GM19455 (cell line): ENCODE measurements around the gene PTPRA.
"Not testable (repeated sequence)": the region's sequence is repeated elsewhere in the genome, so short reads cannot be mapped to it uniquely, and the experiment has no call there.

Source experiments
- ATAC-seq: cut with Tn5 transposase; IDR thresholded peaks from one replicate; pipeline ENCODE4 v1.9.1; 2021; ENCODE audit not compliant: unreplicated experiment

The PTPRA gene, protein sequence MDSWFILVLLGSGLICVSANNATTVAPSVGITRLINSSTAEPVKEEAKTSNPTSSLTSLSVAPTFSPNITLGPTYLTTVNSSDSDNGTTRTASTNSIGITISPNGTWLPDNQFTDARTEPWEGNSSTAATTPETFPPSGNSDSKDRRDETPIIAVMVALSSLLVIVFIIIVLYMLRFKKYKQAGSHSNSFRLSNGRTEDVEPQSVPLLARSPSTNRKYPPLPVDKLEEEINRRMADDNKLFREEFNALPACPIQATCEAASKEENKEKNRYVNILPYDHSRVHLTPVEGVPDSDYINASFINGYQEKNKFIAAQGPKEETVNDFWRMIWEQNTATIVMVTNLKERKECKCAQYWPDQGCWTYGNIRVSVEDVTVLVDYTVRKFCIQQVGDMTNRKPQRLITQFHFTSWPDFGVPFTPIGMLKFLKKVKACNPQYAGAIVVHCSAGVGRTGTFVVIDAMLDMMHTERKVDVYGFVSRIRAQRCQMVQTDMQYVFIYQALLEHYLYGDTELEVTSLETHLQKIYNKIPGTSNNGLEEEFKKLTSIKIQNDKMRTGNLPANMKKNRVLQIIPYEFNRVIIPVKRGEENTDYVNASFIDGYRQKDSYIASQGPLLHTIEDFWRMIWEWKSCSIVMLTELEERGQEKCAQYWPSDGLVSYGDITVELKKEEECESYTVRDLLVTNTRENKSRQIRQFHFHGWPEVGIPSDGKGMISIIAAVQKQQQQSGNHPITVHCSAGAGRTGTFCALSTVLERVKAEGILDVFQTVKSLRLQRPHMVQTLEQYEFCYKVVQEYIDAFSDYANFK

DNA sequence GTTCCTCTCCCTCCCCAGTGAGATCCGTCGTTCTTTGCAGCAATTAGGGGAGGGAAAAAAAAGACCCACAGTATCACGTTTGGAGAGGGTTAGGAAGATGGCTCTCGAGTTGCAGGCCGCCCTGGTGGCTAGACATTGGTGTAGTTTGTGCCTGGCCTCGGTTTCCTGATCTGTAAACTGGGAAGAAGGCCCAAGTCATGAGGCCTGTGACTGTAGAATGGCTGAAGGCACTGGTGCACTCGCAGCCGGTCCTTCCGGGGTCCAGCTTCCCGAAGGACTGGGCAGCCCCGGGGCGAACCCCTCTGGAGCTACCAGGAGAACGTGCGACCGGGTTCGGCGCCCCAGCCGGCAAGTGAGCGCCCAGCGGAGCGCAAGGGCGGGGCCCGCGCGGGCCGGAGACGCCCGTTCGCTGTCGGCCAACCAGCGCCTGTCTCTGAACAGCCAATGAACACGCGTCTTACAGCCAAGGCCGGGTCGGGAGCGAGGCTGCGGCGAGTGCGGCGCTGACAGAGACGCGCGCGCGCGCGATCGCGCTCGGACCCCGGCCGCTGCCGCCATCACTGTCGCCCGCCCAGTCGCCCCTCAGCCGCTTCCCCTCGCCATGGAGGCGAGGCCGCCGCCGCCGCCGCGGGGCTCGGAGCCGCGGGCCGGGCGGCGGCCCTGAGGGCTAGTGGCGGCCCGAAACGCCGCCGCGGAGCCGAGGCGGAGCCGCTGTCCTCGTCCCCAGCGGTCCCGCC, at the start of gene PTPRA:
Gene PTPRA, plus strand, starts transcription at position 472 of the 737 bp plus-strand sequence. CDS start 90,797 bp downstream, outside the sequence.
- peak; percentile 91 for ATAC-seq

DNA sequence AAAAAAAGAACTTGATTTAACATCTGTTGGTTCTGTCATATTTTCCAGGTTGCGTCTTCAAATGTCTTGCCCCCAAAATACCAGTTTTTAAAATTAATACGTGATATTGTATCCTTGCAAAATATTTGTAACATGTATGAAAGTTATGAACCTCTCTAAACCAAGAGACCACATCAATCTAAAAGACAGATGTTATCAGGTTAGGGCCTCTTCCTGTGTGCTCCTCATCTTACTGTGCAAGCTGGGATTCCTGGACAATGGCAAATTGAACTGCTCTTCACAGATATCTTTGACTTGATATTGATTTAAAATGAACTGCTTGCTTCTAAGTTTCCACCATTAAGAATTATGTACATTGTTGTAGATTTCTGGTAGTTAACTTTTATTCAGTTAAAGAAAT, 47.5 kb upstream of the PTPRA start:
- ATAC-seq: no peak

- no peak for ATAC-seq
Measured at GRCh38 chr20:2826655-2827054, 46.6 kb upstream of the PTPRA start.

GRCh38 chr20:2829376-2829775, 43.9 kb upstream of the PTPRA start:
- ATAC-seq: no peak

DNA sequence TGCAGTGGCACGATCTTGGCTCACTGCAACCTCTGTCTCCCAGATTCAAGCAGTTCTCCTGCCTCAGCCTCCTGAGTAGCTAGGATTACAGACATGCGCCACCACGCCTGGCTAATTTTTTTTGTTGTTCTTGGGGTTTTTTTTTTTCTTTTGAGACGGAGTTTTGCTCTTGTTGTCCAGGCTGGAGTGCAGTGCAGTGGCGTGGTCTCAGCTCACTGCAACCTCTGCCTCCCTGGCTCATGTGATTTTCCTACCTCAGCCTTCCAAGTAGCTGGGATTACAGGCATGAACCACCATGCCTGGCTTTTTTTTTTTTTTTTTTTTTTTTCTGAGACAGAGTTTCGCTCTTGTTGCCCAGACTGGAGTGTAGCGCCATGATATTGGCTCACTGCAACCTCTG, 42.1 kb upstream of the PTPRA start:
- ATAC-seq: not testable (repeated sequence)

DNA sequence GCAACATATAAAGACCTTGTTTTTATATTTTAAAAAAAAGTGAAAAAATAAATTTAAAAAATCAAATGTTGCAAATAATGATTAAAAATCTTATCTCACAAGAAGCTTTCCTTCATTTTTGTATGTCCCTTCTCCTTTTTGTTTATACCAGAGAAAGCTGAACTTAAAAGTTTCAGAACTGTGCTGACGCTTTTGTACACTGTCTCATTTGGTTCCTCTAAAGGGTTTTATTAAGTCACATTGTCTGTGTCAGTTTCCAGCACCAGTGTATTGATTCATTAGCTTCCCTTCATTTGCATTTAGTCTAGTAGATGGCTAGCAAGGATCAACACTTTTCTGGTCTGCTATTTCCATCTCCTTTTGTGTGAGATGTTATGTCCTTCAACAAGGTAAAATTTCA, 39.5 kb upstream of the PTPRA start:
- ATAC-seq: no peak

DNA sequence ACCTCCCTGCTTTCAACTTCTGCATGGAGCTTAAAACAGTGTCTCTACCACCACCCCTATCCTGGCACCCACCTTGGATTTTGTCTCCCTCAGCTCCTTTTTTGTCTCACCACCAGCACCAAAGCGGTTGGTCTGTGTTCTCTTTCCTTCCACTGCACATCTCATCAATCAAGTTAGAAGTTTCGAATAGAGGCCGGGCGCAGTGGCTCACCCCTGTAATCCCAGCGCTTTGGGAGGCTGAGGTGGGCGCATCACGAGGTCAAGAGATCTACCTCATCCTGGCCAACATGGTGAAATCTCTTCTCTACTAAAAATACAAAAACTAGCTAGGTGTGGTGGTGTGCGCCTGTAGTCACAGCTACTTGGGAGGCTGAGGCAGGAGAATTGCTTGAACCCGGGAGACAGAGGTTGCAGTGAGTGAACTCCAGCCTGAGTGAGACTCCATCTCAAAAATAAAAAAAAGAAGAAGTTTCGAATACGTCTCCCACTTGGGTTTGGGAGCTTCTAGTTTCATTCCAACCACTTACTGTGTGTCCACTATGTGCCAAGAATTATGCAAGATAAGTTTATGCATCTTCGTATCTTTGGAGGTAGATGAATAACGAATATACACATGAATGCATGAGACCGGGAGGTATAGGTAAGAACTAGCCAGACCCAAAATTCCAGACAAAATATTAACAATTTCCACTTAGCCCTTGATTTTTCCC, 38.7 kb upstream of the PTPRA start:
- no peak for ATAC-seq

DNA sequence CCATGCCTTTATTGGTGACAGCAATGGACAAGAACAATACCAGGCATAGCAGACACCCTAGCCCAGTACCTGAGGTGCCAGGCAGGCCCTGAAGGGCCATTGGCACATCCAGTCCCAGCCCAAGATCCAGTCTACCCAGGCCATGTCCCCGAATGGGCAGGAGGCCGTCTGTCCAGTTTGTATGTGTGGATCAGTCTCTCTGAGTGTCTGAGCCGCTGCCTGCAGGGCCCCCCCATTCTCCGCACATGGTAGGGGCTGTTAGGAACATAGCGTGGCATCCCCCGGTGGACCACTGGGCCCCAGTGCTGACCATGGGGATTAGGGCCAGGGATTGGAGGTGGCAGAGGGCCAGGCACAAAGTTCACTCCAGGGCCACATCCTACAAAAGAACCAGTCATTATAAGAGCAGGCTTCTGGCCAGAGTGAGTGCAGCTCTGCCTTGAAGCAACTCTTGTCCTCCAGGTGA, 37.9 kb upstream of the PTPRA start:
- no peak for ATAC-seq

- ATAC-seq: no peak
Measured at GRCh38 chr20:2836035-2836434, 37.2 kb upstream of the PTPRA start.

DNA sequence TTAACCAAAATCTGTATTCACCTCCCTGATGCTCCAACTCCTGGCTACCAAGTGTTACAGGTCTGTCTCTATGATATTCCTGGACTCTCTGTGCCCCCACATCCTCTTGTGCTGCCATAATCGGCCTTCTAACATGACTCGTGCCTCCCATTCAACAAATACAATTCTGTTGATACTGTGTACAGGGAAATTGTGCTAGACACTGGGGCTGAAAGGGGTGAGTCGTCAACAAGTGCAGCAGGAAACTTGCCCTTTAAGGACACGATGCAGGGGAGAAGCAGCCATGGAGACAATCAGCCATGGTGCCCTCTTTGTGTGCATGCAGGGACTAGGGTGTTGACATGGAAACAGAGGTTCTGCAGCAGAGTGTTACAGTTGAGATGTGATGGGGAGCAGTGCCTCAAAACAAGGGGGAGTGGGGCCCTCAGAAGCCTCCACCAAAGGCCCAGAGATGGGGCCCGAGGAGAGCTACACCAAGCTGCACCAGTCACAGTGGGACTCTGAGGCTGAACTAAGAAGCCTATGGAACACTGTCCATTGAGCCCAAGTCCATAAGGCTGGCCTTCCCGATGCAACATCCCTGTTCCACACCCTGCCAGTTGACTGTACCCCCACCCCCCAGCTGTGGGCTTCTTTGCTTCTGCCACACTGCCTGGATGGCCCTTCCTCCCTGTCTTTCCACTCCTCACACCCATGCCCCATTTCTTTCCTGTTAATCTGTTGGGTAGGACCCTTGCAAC, 35.9 kb upstream of the PTPRA start:
- ATAC-seq: no peak

DNA sequence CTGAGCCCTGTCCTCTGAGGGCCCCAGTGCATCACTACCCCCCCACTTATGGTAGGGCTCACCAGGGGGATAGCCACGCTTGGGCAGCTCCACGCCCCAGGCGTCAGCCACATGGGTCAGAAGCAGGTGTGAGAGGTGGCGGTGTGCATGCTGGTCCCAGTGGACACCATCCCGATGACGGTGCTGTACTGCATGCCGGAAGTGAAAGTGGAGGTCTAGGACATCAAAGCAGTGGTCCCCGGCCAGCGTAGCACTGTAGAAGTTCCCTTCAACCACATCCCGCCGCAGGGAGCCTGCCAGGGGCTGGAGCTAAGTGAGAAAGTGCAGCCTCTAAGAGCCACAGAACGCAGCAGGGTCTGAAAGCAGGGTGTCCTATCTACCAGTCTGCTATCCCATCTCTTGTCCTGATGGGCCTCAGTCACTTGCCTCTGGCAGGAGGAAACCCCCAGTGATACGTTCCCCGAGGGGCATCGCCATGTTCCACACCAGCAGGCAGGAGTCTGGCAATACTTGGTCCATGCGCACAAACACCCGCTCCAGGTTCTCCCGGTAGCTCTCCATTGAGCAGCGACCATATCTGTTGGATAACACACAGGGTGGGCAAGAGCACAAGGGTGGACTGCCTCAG, 35.0 kb upstream of the PTPRA start:
- ATAC-seq: no peak

- ATAC-seq: no peak
Measured at GRCh38 chr20:2838847-2839671, 34.2 kb upstream of the PTPRA start.

- ATAC-seq: no peak
Measured at GRCh38 chr20:2839732-2840137, 33.5 kb upstream of the PTPRA start.

DNA sequence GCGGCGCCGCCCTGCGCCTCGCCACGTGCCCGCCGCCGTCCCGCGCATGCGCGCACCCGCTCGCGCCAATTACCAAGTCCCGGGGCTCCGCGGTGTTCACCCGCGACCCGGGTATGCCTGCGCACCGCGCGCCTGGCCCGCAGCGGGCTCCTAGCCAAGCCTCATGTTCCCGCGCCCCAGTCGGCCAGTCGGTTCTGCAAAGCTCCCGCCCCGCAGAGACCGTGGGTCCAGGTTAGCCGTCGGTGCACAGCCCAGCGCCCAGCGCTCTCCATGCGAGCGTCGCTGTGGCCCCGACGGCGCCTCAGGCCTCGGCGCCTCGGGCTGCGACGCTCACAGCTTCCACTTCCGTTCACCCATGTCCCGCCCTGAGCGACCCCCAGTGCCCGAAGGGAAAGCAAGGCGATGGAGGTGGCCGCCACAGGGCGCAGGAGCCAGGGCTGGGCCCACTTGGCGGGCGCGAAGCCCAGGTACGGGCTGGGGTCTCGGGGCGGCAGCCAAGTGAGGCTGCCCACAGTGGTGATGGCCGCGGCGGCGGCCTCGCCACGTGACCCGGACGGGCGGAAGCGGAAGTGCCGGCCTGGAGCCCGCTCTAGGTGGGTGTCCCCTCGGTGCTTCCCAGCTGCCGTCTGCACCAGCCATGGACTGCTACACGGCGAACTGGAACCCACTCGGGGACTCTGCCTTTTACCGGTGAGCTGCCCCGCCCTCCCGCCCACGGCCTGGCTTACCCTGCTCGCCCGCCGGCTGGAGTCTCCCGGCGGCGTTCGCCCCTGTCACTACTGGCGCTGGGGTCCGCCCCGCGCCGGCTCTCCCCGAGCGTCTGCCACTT, 32.9 kb upstream of the PTPRA start, which contains the start of the genes PCED1A and VPS16:
Gene PCED1A, minus strand, starts transcription at position 518 of the 829 bp plus-strand sequence. CDS start 743 bp downstream, outside the sequence.
Gene VPS16, plus strand, starts transcription at position 608 of the 829 bp plus-strand sequence. Its CDS starts 30 bp downstream, at position 638.
- peak; percentile 99 for ATAC-seq

DNA sequence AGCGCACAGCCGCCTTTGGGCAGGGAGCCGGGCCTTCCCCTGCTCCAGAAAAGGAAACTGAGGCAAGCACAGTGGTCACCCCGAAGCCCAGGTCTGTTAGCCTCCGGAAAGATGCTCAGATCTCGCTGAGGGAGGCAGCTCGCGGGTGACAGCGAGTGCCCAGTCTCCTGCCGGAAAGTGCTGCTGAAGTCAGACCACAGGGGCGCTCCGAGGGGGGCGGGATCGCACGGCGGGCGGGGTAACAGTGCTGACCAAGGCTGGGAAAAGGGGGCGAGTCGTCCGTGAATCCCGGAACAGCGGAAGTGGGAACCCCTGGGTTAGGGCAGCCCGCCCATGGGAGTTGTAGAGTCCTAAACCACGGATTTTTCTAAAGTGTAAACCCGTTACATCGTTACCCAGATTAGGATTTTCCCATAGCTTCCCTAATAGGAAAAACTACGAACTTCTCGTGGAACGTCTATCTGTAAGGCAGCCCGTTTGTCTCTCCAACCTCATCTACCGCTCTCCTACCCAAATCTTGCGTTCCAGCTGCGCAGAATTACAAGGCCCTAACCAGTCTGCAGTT, 32.2 kb upstream of the PTPRA start:
- ATAC-seq: peak; percentile 44

- ATAC-seq: no peak
Measured at GRCh38 chr20:2845607-2846006, 27.7 kb upstream of the PTPRA start.

GRCh38 chr20:2846698-2847097, 26.6 kb upstream of the PTPRA start:
- ATAC-seq: no peak
